Measurements from ENCODE around the gene ECM1. TPM values are rescaled to one million over a fixed set of nuclear protein-coding genes. Genes with fewer than 3 reads are reported as not detected.

ECM1 gene
- total RNA-seq: 5.3 and 15.8 TPM in 2 replicates

GRCh38 chr1:150507912-150508864 lies at the start of gene ECM1:
ECM1 (plus strand) TSS chr1:150508109; CDS start chr1:150508210, 101 bp downstream.

GRCh38 chr1:150486966-150487762 lies 20.7 kb upstream of the ECM1 start, which contains the start of gene TARS2:
TARS2 (plus strand) TSS chr1:150487419; CDS start chr1:150487451, 32 bp downstream.

GRCh38 chr1:150515328-150516049 lies 7.6 kb downstream of the ECM1 start, which contains the start of gene FALEC:
FALEC (plus strand) TSS chr1:150515752.

GRCh38 chr1:150548632-150549495 lies 41.0 kb downstream of the ECM1 start, which contains the start of gene ADAMTSL4:
ADAMTSL4 (plus strand) TSS chr1:150549408; CDS start chr1:150552289, 2,881 bp downstream.

Other genes with a start within 250 kb of the ECM1 start
- 57.4 and 84.6 TPM in 2 replicates for gene APH1A, start 239.1 kb upstream of the ECM1 start, total RNA-seq
- gene C1orf54, start 235.3 kb upstream of the ECM1 start, total RNA-seq: 6.7 and 38.0 TPM in 2 replicates
- gene CIART, start 225.6 kb upstream of the ECM1 start, total RNA-seq: 3.6 and 4.8 TPM in 2 replicates
- gene MRPS21, start 214.2 kb upstream of the ECM1 start, total RNA-seq: 34.7 and 52.0 TPM in 2 replicates
- 34.4 and 46.5 TPM in 2 replicates for gene PRPF3, start 186.6 kb upstream of the ECM1 start, total RNA-seq
- 6.8 and 11.3 TPM in 2 replicates for gene RPRD2, start 144.0 kb upstream of the ECM1 start, total RNA-seq
- gene TARS2, start 20.7 kb upstream of the ECM1 start, total RNA-seq: 11.6 and 16.7 TPM in 2 replicates
- not detected in 2 replicates for gene FALEC, start 7.6 kb downstream of the ECM1 start, total RNA-seq
- 2.7 and 3.3 TPM in 2 replicates for gene ADAMTSL4, start 41.3 kb downstream of the ECM1 start, total RNA-seq
- 157 and 183 TPM in 2 replicates for gene MCL1, start 71.5 kb downstream of the ECM1 start, total RNA-seq
- gene ENSA, start 121.5 kb downstream of the ECM1 start, total RNA-seq: 56.4 and 83.6 TPM in 2 replicates
- 10.4 and 13.2 TPM in 2 replicates for gene GOLPH3L, start 189.0 kb downstream of the ECM1 start, total RNA-seq
- 0.59 TPM in 1 of 2 replicates, not detected in the other for gene HORMAD1, start 212.8 kb downstream of the ECM1 start, total RNA-seq

All from smooth muscle cell of the umbilical artery (primary cell).